ENCODE data around the gene HEXIM1. TPM values are rescaled to one million over a fixed set of nuclear protein-coding genes. Genes with fewer than 3 reads are reported as not detected.

HEXIM1 gene
- total RNA-seq, 4 donors from 2014 or later = 32.1 to 58.2 (median 45.3) TPM

GRCh38 chr17:45108595-45109521, 39.4 kb upstream of the HEXIM1 start:
- Histone ChIP-seq H3K27me3 (no peaks in the 10 kb centered on the region), H3K4me1 (peaks cover 62 to 72% (median 67%) of the 10 kb centered on the region in 4 donors), H3K27ac (replicated peaks in 1 of 4) (peak overlapping the region; percentile 81 to 85 (median 82)), H3K36me3 (peaks cover 11 to 75% (median 70%) of the 10 kb centered on the region in 4 donors), H3K9me3 (no peaks in the 10 kb centered on the region), H3K4me3 (no peak overlapping the region)
- DNase-seq (ENCODE audit: extremely low spot score) = no peak
- TF ChIP-seq CTCF (IDR thresholded peaks at IDR 0.05) (no peak), POLR2A (IDR thresholded peaks at IDR 0.05; ENCODE audit: low read depth) (no peak), EP300 (IDR thresholded peaks at IDR 0.05) (no peak), POLR2AphosphoS5 (IDR thresholded peaks at IDR 0.05) (no peak)
- intact Hi-C loops (cut with DNase I) = no loop called here
- 72% methylated on average over 10 of the region's 12 CpGs for WGBS

- Histone ChIP-seq H3K9me3 (no peaks in the 10 kb centered on the region), H3K36me3 (peaks cover 0 to 75% (median 68%) of the 10 kb centered on the region in 4 donors), H3K4me3 (no peak overlapping the region), H3K4me1 (peaks cover 49 to 67% (median 65%) of the 10 kb centered on the region in 4 donors), H3K27ac (replicated peaks in 1 of 4) (peak overlapping the region; percentile 81 to 85 (median 82)), H3K27me3 (no peaks in the 10 kb centered on the region)
- 54% methylated on average over 14 of the region's 16 CpGs for WGBS
- DNase-seq (ENCODE audit: extremely low spot score) = no peak
- TF ChIP-seq POLR2A (IDR thresholded peaks at IDR 0.05; ENCODE audit: low read depth) (no peak), CTCF (IDR thresholded peaks at IDR 0.05) (no peak), EP300 (IDR thresholded peaks at IDR 0.05) (no peak), POLR2AphosphoS5 (IDR thresholded peaks at IDR 0.05) (no peak)
- intact Hi-C loops (cut with DNase I) = no loop called here
Observed at GRCh38 chr17:45110676-45111611, 37.3 kb upstream of the HEXIM1 start.

GRCh38 chr17:45111850-45112249, 36.4 kb upstream of the HEXIM1 start:
- Histone ChIP-seq H3K27ac (replicated peaks in 1 of 4) (peak overlapping the region; percentile 81 to 85 (median 82)), H3K4me1 (peaks cover 42 to 58% (median 56%) of the 10 kb centered on the region in 4 donors), H3K9me3 (no peaks in the 10 kb centered on the region), H3K36me3 (peaks cover 0 to 75% (median 66%) of the 10 kb centered on the region in 4 donors), H3K4me3 (no peak overlapping the region), H3K27me3 (no peaks in the 10 kb centered on the region)
- intact Hi-C loops (cut with DNase I) = no loop called here
- 92% methylated on average over 9 of the region's 11 CpGs for WGBS
- TF ChIP-seq CTCF (IDR thresholded peaks at IDR 0.05) (no peak), POLR2A (IDR thresholded peaks at IDR 0.05; ENCODE audit: low read depth) (no peak), POLR2AphosphoS5 (IDR thresholded peaks at IDR 0.05) (no peak), EP300 (IDR thresholded peaks at IDR 0.05) (no peak)
- DNase-seq (ENCODE audit: extremely low spot score) = no peak

- Histone ChIP-seq H3K9me3 (no peaks in the 10 kb centered on the region), H3K27me3 (no peaks in the 10 kb centered on the region), H3K4me1 (peaks cover 35 to 49% (median 47%) of the 10 kb centered on the region in 4 donors), H3K27ac (replicated peaks in 1 of 4) (peak overlapping the region; percentile 81 to 85 (median 82)), H3K36me3 (peaks cover 0 to 75% (median 65%) of the 10 kb centered on the region in 4 donors), H3K4me3 (no peak overlapping the region)
- intact Hi-C loops (cut with DNase I) = no loop called here
- WGBS = 92% methylated on average over 13 of the region's 23 CpGs
- DNase-seq (ENCODE audit: extremely low spot score) = no peak
- TF ChIP-seq EP300 (IDR thresholded peaks at IDR 0.05) = no peak
- TF ChIP-seq CTCF (IDR thresholded peaks at IDR 0.05) = no peak
- no peak for TF ChIP-seq POLR2A (IDR thresholded peaks at IDR 0.05; ENCODE audit: low read depth)
- no peak for TF ChIP-seq POLR2AphosphoS5 (IDR thresholded peaks at IDR 0.05)
Observed at GRCh38 chr17:45112559-45113423, 35.5 kb upstream of the HEXIM1 start.
